ENCODE data around the gene ECHDC3. TPM values are rescaled to one million over a fixed set of nuclear protein-coding genes. Genes with fewer than 3 reads are reported as not detected.

The ECHDC3 gene
- total RNA-seq, 1 donor from 2014 or later = 6.1 TPM

DNA sequence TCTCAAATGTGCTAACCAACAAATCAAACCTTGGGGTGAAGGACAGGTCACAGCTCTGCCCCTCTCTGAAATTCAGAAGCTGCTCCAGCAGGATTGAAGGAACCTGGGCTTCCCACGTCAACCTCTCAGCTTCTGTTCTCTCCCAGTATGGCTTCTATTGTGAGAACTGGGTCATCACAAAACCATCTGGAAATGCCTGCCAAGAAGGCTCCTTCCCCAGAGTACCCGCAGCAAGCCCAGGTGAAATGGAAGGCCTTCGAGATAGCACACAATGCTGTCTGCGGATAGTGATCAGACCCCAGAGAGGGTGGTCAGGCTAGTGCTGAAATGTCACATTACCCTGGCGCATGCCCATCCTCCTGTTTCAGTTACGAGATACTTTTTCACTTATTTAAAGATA lies 64.5 kb downstream of the ECHDC3 start:
- Mint-ChIP-seq H3K9me3 (ENCODE audit: unreplicated experiment) (no peaks in the 10 kb centered on the region), H3K27me3 (ENCODE audit: unreplicated experiment) (peaks cover 2% of the 10 kb centered on the region), H3K4me3 (ENCODE audit: unreplicated experiment) (no peak overlapping the region), H3K36me3 (ENCODE audit: low read depth, unreplicated experiment) (no peaks in the 10 kb centered on the region), H3K27ac (ENCODE audit: unreplicated experiment) (no peak overlapping the region), H3K4me1 (ENCODE audit: unreplicated experiment) (peaks cover 3% of the 10 kb centered on the region)
- TF ChIP-seq, protein P1, sequence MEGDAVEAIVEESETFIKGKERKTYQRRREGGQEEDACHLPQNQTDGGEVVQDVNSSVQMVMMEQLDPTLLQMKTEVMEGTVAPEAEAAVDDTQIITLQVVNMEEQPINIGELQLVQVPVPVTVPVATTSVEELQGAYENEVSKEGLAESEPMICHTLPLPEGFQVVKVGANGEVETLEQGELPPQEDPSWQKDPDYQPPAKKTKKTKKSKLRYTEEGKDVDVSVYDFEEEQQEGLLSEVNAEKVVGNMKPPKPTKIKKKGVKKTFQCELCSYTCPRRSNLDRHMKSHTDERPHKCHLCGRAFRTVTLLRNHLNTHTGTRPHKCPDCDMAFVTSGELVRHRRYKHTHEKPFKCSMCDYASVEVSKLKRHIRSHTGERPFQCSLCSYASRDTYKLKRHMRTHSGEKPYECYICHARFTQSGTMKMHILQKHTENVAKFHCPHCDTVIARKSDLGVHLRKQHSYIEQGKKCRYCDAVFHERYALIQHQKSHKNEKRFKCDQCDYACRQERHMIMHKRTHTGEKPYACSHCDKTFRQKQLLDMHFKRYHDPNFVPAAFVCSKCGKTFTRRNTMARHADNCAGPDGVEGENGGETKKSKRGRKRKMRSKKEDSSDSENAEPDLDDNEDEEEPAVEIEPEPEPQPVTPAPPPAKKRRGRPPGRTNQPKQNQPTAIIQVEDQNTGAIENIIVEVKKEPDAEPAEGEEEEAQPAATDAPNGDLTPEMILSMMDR (IDR thresholded peaks at IDR 0.05; ENCODE audit: unreplicated experiment) = no peak
- DNase-seq (ENCODE audit: low spot score) = no peak

GRCh38 chr10:11808808-11809207 lies 66.6 kb downstream of the ECHDC3 start:
- Mint-ChIP-seq H3K27ac (ENCODE audit: unreplicated experiment) (no peak overlapping the region), H3K27me3 (ENCODE audit: unreplicated experiment) (peaks cover 2% of the 10 kb centered on the region), H3K9me3 (ENCODE audit: unreplicated experiment) (no peaks in the 10 kb centered on the region), H3K4me1 (ENCODE audit: unreplicated experiment) (peaks cover 4% of the 10 kb centered on the region), H3K4me3 (ENCODE audit: unreplicated experiment) (no peak overlapping the region), H3K36me3 (ENCODE audit: low read depth, unreplicated experiment) (no peaks in the 10 kb centered on the region)
- TF ChIP-seq, protein P1 (IDR thresholded peaks at IDR 0.05; ENCODE audit: unreplicated experiment) = no peak
- no peak for DNase-seq (ENCODE audit: low spot score)

DNA sequence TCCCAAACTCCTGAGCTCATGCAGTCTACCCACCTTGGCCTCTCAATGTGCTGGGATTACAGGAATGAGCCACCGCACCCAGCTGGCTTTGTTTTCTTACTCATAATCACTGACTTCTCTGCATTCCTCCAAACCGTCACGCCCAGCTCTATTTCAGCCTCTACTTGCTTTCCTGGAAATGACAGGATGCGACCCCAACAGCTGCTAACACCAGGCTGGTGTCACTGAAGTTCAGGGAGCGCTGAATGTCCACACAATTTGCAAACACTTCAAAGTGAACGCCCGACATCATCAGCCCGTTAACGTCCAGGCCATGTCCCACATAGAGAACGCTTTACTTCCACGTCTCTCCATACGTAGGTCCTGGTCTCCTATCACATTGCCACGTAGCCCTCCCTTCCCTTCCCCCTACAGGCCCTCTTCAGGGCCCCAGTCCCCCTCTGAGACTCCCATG lies 68.2 kb downstream of the ECHDC3 start:
- Mint-ChIP-seq H3K36me3 (ENCODE audit: low read depth, unreplicated experiment) (no peaks in the 10 kb centered on the region), H3K4me3 (ENCODE audit: unreplicated experiment) (no peak overlapping the region), H3K27me3 (ENCODE audit: unreplicated experiment) (peaks cover 3% of the 10 kb centered on the region), H3K27ac (ENCODE audit: unreplicated experiment) (no peak overlapping the region), H3K9me3 (ENCODE audit: unreplicated experiment) (no peaks in the 10 kb centered on the region), H3K4me1 (ENCODE audit: unreplicated experiment) (peaks cover 9% of the 10 kb centered on the region)
- TF ChIP-seq, protein P1 (IDR thresholded peaks at IDR 0.05; ENCODE audit: unreplicated experiment) = no peak
- DNase-seq (ENCODE audit: low spot score) = no peak

DNA sequence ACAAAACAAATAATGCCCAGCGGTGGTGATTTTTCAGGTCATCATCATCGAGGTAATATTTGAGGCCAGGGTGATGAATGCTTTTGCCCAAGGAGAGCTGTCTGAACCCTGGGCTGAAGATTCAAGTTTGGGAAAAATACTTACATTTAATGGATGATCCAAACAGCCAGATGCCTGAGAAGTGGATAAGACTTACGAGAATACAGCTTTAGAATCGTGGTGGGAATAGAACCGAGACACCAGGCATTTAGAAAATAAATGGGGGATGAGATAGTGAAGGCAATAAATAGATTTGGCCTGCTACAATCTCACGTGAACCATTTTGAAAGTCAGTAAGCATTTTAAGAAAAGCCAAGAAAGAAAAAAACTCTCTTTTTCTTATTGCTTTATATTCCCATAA lies 68.8 kb downstream of the ECHDC3 start:
- no peak overlapping the region for H3K27ac Mint-ChIP-seq (ENCODE audit: unreplicated experiment)
- H3K4me1 Mint-ChIP-seq (ENCODE audit: unreplicated experiment) = peaks cover 9% of the 10 kb centered on the region
- TF ChIP-seq, protein P1 (IDR thresholded peaks at IDR 0.05; ENCODE audit: unreplicated experiment) = no peak
- H3K27me3 Mint-ChIP-seq (ENCODE audit: unreplicated experiment) = peaks cover 3% of the 10 kb centered on the region
- H3K36me3 Mint-ChIP-seq (ENCODE audit: low read depth, unreplicated experiment) = no peaks in the 10 kb centered on the region
- no peak overlapping the region for H3K4me3 Mint-ChIP-seq (ENCODE audit: unreplicated experiment)
- no peaks in the 10 kb centered on the region for H3K9me3 Mint-ChIP-seq (ENCODE audit: unreplicated experiment)
- no peak for DNase-seq (ENCODE audit: low spot score)

GRCh38 chr10:11813177-11813576 lies 71.0 kb downstream of the ECHDC3 start:
- Mint-ChIP-seq H3K9me3 (ENCODE audit: unreplicated experiment) (no peaks in the 10 kb centered on the region), H3K36me3 (ENCODE audit: low read depth, unreplicated experiment) (no peaks in the 10 kb centered on the region), H3K27me3 (ENCODE audit: unreplicated experiment) (peaks cover 3% of the 10 kb centered on the region), H3K4me1 (ENCODE audit: unreplicated experiment) (peaks cover 9% of the 10 kb centered on the region), H3K4me3 (ENCODE audit: unreplicated experiment) (no peak overlapping the region), H3K27ac (ENCODE audit: unreplicated experiment) (no peak overlapping the region)
- TF ChIP-seq, protein P1 (IDR thresholded peaks at IDR 0.05; ENCODE audit: unreplicated experiment) = no peak
- DNase-seq (ENCODE audit: low spot score) = no peak

Other genes starting within 250 kb of the ECHDC3 start
- 33.0 TPM for gene USP6NL, start 130.7 kb upstream of the ECHDC3 start, total RNA-seq (ENCODE audit: unreplicated experiment)
- gene PROSER2, start 81.0 kb downstream of the ECHDC3 start, total RNA-seq (ENCODE audit: unreplicated experiment) = 5.7 TPM

Measured in endothelial cell (in vitro differentiated cells).